Sigmoid colon (tissue), 7 donors: ENCODE results near the gene MINDY4B. TPM values are rescaled to one million over a fixed set of nuclear protein-coding genes. Genes with fewer than 3 reads are reported as not detected.

ENCODE experiments used
- DNase-seq: peaks from one replicate; pipeline ENCODE4 v3.0.0-alpha.2; 2019
- H3K27ac ChIP-seq, 4 donors: fragments of 200-600 bp; sonication (generic); one replicate each; pipeline ENCODE4 v1.5.1; 2016 to 2019; ENCODE audit warnings: mild to moderate bottlenecking in 1 of 4
- H3K27me3 ChIP-seq, 3 donors: fragments of 200-600 bp; sonication (generic); one replicate each; pipeline ENCODE4 v1.5.1; 2019; ENCODE audit warnings: mild to moderate bottlenecking in 1 of 3
- H3K36me3 ChIP-seq, 4 donors: fragments of 200-600 bp; sonication (generic); one replicate each; pipeline ENCODE4 v1.5.1; 2016 to 2019
- H3K4me1 ChIP-seq, 4 donors: fragments of 200-600 bp; sonication (generic); one replicate each; pipeline ENCODE4 v1.5.1; 2017 to 2019
- H3K4me3 ChIP-seq, 4 donors: fragments of 200-600 bp; sonication (generic); one replicate each; pipeline ENCODE4 v1.5.1; 2017 to 2019; ENCODE audit warnings: mild to moderate bottlenecking in 2 of 4, moderate library complexity in 1 of 4
- H3K9me3 ChIP-seq, 4 donors: fragments of 200-600 bp in 3 of 4; sonication (generic) in 3 of 4; one replicate each; pipeline versions ENCODE4 v1.5.1 to v1.6.1; 2013 to 2019
- CTCF ChIP-seq, 4 experiments: fragments of 450-650 bp in 3 of 4; fragments of 200-600 bp in 1 of 4; IDR thresholded peaks; one replicate each; pipeline ENCODE4 v1.5.1; 2016 to 2019; ENCODE audit warnings: antibody characterized with exemption in 4 of 4, mild to moderate bottlenecking in 3 of 4, moderate library complexity in 2 of 4
- EP300 ChIP-seq, 4 donors: sonication (generic); formaldehyde crosslinking; IDR thresholded peaks; one replicate each; pipeline ENCODE4 v1.6.1; 2017; ENCODE audit warnings: antibody characterized with exemption in 4 of 4
- POLR2A ChIP-seq, 2 donors: fragments of 450-650 bp; IDR thresholded peaks; one replicate each; pipeline ENCODE4 v1.6.1; 2016; ENCODE audit warnings: antibody characterized with exemption in 2 of 2, mild to moderate bottlenecking in 2 of 2, moderate library complexity in 2 of 2
- POLR2AphosphoS5 ChIP-seq, 4 donors: sonication (generic); formaldehyde crosslinking; IDR thresholded peaks; one replicate each; pipeline ENCODE4 v1.6.1; 2017; ENCODE audit warnings: antibody characterized with exemption in 4 of 4
- WGBS, 2 donors: extraction: QIAGEN DNeasy Blood & Tissue Kit; methylation state at CpG; one replicate each; pipeline ENCODE4 v1.1.7; 2013; 5-methylcytosine and 5-hydroxymethylcytosine counted together
- intact Hi-C: fragments of 100-400 bp; cut with DNase I; formaldehyde crosslinking; loops from one replicate; pipeline ENCODE4 v1.15.1; 2023
- polyA plus RNA-seq, 3 donors: library from polyadenylated mRNA; stranded (reverse); fragments of 200-250 nt; gene quantifications; one replicate each; pipeline ENCODE4 v1.2.3, GENCODE V29; 2013
- total RNA-seq, 4 donors: library from RNA; depleted of rRNA; stranded (reverse); fragments of >200 nt; gene quantifications; one replicate each; pipeline ENCODE4 v1.1.0, GENCODE V29; 2016
- donor health status: healthy with polysubstance abuse.
- donor health status: Bipolar disorder and iron deficiency.
- donor health status: healthy.

Gene MINDY4B
- total RNA-seq (not detected), polyA plus RNA-seq (not detected)

GRCh38 chr3:150905339-150905738 is at the start of gene MINDY4B:
Gene MINDY4B (minus strand): TSS chr3:150905439. CDS start chr3:150905439, 0 bp downstream.
- H3K27me3 ChIP-seq: no peaks in the 10 kb centered on the region
- no peak within 1 kb of the TSS for H3K4me3 ChIP-seq
- no peaks in the 10 kb centered on the region for H3K36me3 ChIP-seq
- TF ChIP-seq POLR2AphosphoS5 (IDR thresholded peaks at IDR 0.05): no peak
- no peak for TF ChIP-seq EP300 (IDR thresholded peaks at IDR 0.05)
- TF ChIP-seq POLR2A (IDR thresholded peaks at IDR 0.05): no peak
- TF ChIP-seq CTCF (IDR thresholded peaks at IDR 0.05): no peak
- H3K9me3 ChIP-seq: no peaks in the 10 kb centered on the region
- WGBS, 2 donors: 72 to 78% methylated on average over 4 of the region's 4 CpGs
- H3K4me1 ChIP-seq: no peaks in the 10 kb centered on the region
- DNase-seq: no peak
- intact Hi-C loops: no loop called here
- no peak within 1 kb of the TSS for H3K27ac ChIP-seq

GRCh38 chr3:150951923-150952322 is 46.7 kb upstream of the MINDY4B start:
- H3K4me3 ChIP-seq: no peak overlapping the region
- DNase-seq: no peak
- no peaks in the 10 kb centered on the region for H3K36me3 ChIP-seq
- no peaks in the 10 kb centered on the region for H3K27me3 ChIP-seq
- TF ChIP-seq EP300 (IDR thresholded peaks at IDR 0.05): no peak
- TF ChIP-seq POLR2AphosphoS5 (IDR thresholded peaks at IDR 0.05): no peak
- no peak for TF ChIP-seq CTCF (IDR thresholded peaks at IDR 0.05)
- no peak for TF ChIP-seq POLR2A (IDR thresholded peaks at IDR 0.05)
- H3K27ac ChIP-seq: no peak overlapping the region
- no peaks in the 10 kb centered on the region for H3K4me1 ChIP-seq
- 92 to 95% methylated on average over 13 of the region's 13 CpGs for WGBS, 2 donors
- no peaks in the 10 kb centered on the region for H3K9me3 ChIP-seq
- intact Hi-C loops: no loop called here

- DNase-seq: no peak
- Histone ChIP-seq H3K27ac (no peak overlapping the region), H3K27me3 (no peaks in the 10 kb centered on the region), H3K4me3 (no peak overlapping the region), H3K9me3 (no peaks in the 10 kb centered on the region), H3K4me1 (no peaks in the 10 kb centered on the region), H3K36me3 (no peaks in the 10 kb centered on the region)
- intact Hi-C loops: no loop called here
- TF ChIP-seq POLR2A (IDR thresholded peaks at IDR 0.05) (no peak), POLR2AphosphoS5 (IDR thresholded peaks at IDR 0.05) (no peak), EP300 (IDR thresholded peaks at IDR 0.05) (no peak), CTCF (IDR thresholded peaks at IDR 0.05) (no peak)
- 50 to 60% methylated on average over 3 of the region's 3 CpGs for WGBS, 2 donors
Measured at GRCh38 chr3:150945226-150946032, 40.2 kb upstream of the MINDY4B start.

GRCh38 chr3:150942221-150942620 is 37.0 kb upstream of the MINDY4B start:
- 90 to 94% methylated on average over 3 of the region's 3 CpGs for WGBS, 2 donors
- H3K27me3 ChIP-seq: no peaks in the 10 kb centered on the region
- DNase-seq: no peak
- no peaks in the 10 kb centered on the region for H3K9me3 ChIP-seq
- intact Hi-C loops: no loop called here
- no peaks in the 10 kb centered on the region for H3K36me3 ChIP-seq
- no peak for TF ChIP-seq POLR2A (IDR thresholded peaks at IDR 0.05)
- no peak for TF ChIP-seq CTCF (IDR thresholded peaks at IDR 0.05)
- H3K4me3 ChIP-seq: no peak overlapping the region
- H3K4me1 ChIP-seq: no peaks in the 10 kb centered on the region
- no peak overlapping the region for H3K27ac ChIP-seq

GRCh38 chr3:150936693-150937092 is 31.5 kb upstream of the MINDY4B start:
- no peak overlapping the region for H3K27ac ChIP-seq
- DNase-seq: no peak
- intact Hi-C loops: no loop called here
- 56 to 58% methylated on average over 2 of the region's 2 CpGs for whole genome bisulfite sequencing, 2 donors
- no peaks in the 10 kb centered on the region for H3K4me1 ChIP-seq
- no peak overlapping the region for H3K4me3 ChIP-seq
- TF ChIP-seq EP300 (IDR thresholded peaks at IDR 0.05) (no peak), POLR2A (IDR thresholded peaks at IDR 0.05) (no peak), POLR2AphosphoS5 (IDR thresholded peaks at IDR 0.05) (no peak), CTCF (IDR thresholded peaks at IDR 0.05) (no peak)
- H3K36me3 ChIP-seq: no peaks in the 10 kb centered on the region
- no peaks in the 10 kb centered on the region for H3K27me3 ChIP-seq
- no peaks in the 10 kb centered on the region for H3K9me3 ChIP-seq
